NCI-H2196 treated with DMSO at 0.1 percent for 48 hours (cell line): ENCODE measurements around the gene SERPINB1.
"Not testable (repeated sequence)": the region's sequence is repeated elsewhere in the genome, so short reads cannot be mapped to it uniquely, and the experiment has no call there.

Experiments used
- DNase-seq: peaks from one replicate; lab custom pipeline; 2025; ENCODE audit not compliant: unreplicated experiment; lab: John Stamatoyannopoulos, UW

Gene SERPINB1

GRCh38 chr6:2866171-2866846 is 24.6 kb upstream of the SERPINB1 start:
- no peak for DNase-seq

GRCh38 chr6:2865694-2866151 is 24.1 kb upstream of the SERPINB1 start:
- no peak for DNase-seq

- DNase-seq: no peak
Measured at GRCh38 chr6:2865270-2865669, 23.6 kb upstream of the SERPINB1 start.

GRCh38 chr6:2863901-2864300 is 22.2 kb upstream of the SERPINB1 start:
- no peak for DNase-seq

GRCh38 chr6:2862712-2863181 is 21.1 kb upstream of the SERPINB1 start:
- DNase-seq: no peak

- no peak for DNase-seq
Measured at GRCh38 chr6:2861822-2862164, 20.1 kb upstream of the SERPINB1 start.

- DNase-seq: no peak
Measured at GRCh38 chr6:2861060-2861821, 19.6 kb upstream of the SERPINB1 start.

- not testable (repeated sequence) for DNase-seq
Measured at GRCh38 chr6:2860706-2861059, 19.0 kb upstream of the SERPINB1 start.

- DNase-seq: not testable (repeated sequence)
Measured at GRCh38 chr6:2859798-2860705, 18.4 kb upstream of the SERPINB1 start.

- DNase-seq: no peak
Measured at GRCh38 chr6:2859185-2859700, 17.6 kb upstream of the SERPINB1 start.

- no peak for DNase-seq
Measured at GRCh38 chr6:2857580-2858337, 16.1 kb upstream of the SERPINB1 start.

- no peak for DNase-seq
Measured at GRCh38 chr6:2857185-2857579, 15.5 kb upstream of the SERPINB1 start.

GRCh38 chr6:2855061-2855519 is 13.4 kb upstream of the SERPINB1 start:
- DNase-seq: no peak

GRCh38 chr6:2854396-2854982 is 12.8 kb upstream of the SERPINB1 start:
- DNase-seq: no peak

GRCh38 chr6:2853769-2854395 is 12.2 kb upstream of the SERPINB1 start:
- no peak for DNase-seq

GRCh38 chr6:2853378-2853768 is 11.7 kb upstream of the SERPINB1 start:
- DNase-seq: not testable (repeated sequence)

- no peak for DNase-seq
Measured at GRCh38 chr6:2852921-2853322, 11.3 kb upstream of the SERPINB1 start.

- no peak for DNase-seq
Measured at GRCh38 chr6:2852514-2852855, 10.8 kb upstream of the SERPINB1 start.

- no peak for DNase-seq
Measured at GRCh38 chr6:2851727-2852513, 10.3 kb upstream of the SERPINB1 start.
